NCI-H774 (cell line): ENCODE data around the gene MYOT.
"Not testable (repeated sequence)": the region's sequence is repeated elsewhere in the genome, so short reads cannot be mapped to it uniquely, and the experiment has no call there.

ENCODE experiments used
- DNase-seq: peaks from one replicate; lab custom pipeline; 2025; lab: John Stamatoyannopoulos, UW

The MYOT gene

GRCh38 chr5:137867664-137868063 lies at the start of gene MYOT:
MYOT (plus strand) TSS chr5:137867860; CDS start chr5:137870652, 2,792 bp downstream.
- DNase-seq = no peak

- no peak for DNase-seq
Observed at GRCh38 chr5:137819766-137820165, 47.9 kb upstream of the MYOT start.

GRCh38 chr5:137822158-137822764 lies 45.4 kb upstream of the MYOT start:
- no peak for DNase-seq

GRCh38 chr5:137822984-137823383 lies 44.7 kb upstream of the MYOT start:
- no peak for DNase-seq

- no peak for DNase-seq
Observed at GRCh38 chr5:137825165-137825564, 42.5 kb upstream of the MYOT start.

GRCh38 chr5:137826067-137826466 lies 41.6 kb upstream of the MYOT start:
- DNase-seq = no peak

- no peak for DNase-seq
Observed at GRCh38 chr5:137828180-137828579, 39.5 kb upstream of the MYOT start.

- DNase-seq = no peak
Observed at GRCh38 chr5:137828664-137829063, 39.0 kb upstream of the MYOT start.

GRCh38 chr5:137831105-137831504 lies 36.6 kb upstream of the MYOT start:
- no peak for DNase-seq

GRCh38 chr5:137831526-137831925 lies 36.1 kb upstream of the MYOT start:
- DNase-seq = no peak

- no peak for DNase-seq
Observed at GRCh38 chr5:137832416-137832815, 35.2 kb upstream of the MYOT start.

GRCh38 chr5:137833463-137833862 lies 34.2 kb upstream of the MYOT start:
- peak; percentile 15 for DNase-seq

- DNase-seq = no peak
Observed at GRCh38 chr5:137834498-137835049, 33.1 kb upstream of the MYOT start.

GRCh38 chr5:137836298-137836697 lies 31.4 kb upstream of the MYOT start:
- DNase-seq = no peak

GRCh38 chr5:137836997-137837396 lies 30.7 kb upstream of the MYOT start:
- DNase-seq = no peak

- no peak for DNase-seq
Observed at GRCh38 chr5:137837491-137838394, 29.9 kb upstream of the MYOT start.

- no peak for DNase-seq
Observed at GRCh38 chr5:137838976-137839375, 28.7 kb upstream of the MYOT start.

GRCh38 chr5:137842296-137842695 lies 25.4 kb upstream of the MYOT start:
- no peak for DNase-seq

- no peak for DNase-seq
Observed at GRCh38 chr5:137843676-137844299, 23.9 kb upstream of the MYOT start.

- DNase-seq = no peak
Observed at GRCh38 chr5:137845472-137845871, 22.2 kb upstream of the MYOT start.

GRCh38 chr5:137847687-137848086 lies 20.0 kb upstream of the MYOT start:
- no peak for DNase-seq

GRCh38 chr5:137853165-137853564 lies 14.5 kb upstream of the MYOT start:
- DNase-seq = not testable (repeated sequence)

- no peak for DNase-seq
Observed at GRCh38 chr5:137856201-137856600, 11.5 kb upstream of the MYOT start.
